ENCODE results near the gene KCTD4.

DNA sequence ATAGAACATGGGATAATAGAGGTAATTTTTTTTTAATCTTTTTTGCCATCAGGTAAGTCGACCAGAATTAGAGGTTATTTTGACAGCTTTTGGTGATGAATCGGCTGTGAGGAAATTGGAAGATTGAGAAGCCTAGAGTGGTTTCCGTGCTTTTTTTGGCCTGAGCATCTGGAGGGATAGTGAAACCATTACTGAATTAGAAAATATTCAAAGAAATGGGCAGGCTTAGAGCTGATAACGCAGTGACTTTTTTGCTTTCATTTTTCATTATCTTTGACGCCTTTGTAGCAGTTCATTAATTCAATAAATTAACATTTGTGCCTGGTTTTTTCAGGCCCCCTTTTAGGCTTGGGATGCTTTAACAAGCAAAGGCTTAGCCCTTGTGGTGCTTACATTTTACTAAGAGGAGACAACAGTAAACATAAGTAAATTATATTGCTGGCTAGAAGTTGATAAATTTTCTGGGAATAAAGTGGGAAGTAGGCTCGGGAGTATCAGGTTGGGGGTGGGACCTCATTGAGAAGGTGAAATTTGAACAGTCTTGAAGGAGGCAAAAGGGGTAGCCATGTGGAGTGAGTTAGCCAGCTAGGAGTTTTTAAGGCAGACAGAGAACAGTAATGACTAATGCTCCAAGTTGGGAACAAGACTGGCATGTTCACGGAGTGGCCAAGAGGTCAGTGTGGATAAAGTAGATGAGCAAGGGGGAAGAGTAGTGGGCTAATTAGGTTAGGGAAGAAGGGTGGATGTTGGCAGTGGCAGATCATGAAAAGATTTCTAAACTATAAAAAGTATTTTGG is 44.1 kb downstream of the KCTD4 start:
- TF ChIP-seq CTCF (IDR thresholded peaks at IDR 0.05) (no peak), POLR2A (IDR thresholded peaks at IDR 0.05) (no peak)
